HG03095 (cell line): ENCODE data around the gene WWOX.
"Not testable (repeated sequence)": the region's sequence is repeated elsewhere in the genome, so short reads cannot be mapped to it uniquely, and the experiment has no call there.

ENCODE experiments used
- ATAC-seq: cut with Tn5 transposase; IDR thresholded peaks from one replicate; pipeline ENCODE4 v1.9.1; 2021; ENCODE audit warnings: moderate library complexity; ENCODE audit not compliant: unreplicated experiment

Gene WWOX

GRCh38 chr16:78596348-78596995 lies 497.0 kb downstream of the WWOX start:
- no peak for ATAC-seq

GRCh38 chr16:78596996-78597422 lies 497.6 kb downstream of the WWOX start:
- ATAC-seq, result no peak

GRCh38 chr16:78597809-78598570 lies 498.5 kb downstream of the WWOX start:
- no peak for ATAC-seq

- ATAC-seq, result no peak
Observed at GRCh38 chr16:78599271-78599670, 499.8 kb downstream of the WWOX start.

- ATAC-seq, result not testable (repeated sequence)
Observed at GRCh38 chr16:78604423-78605062, 505.1 kb downstream of the WWOX start.

- ATAC-seq, result no peak
Observed at GRCh38 chr16:78605548-78606101, 506.2 kb downstream of the WWOX start.

GRCh38 chr16:78606545-78606944 lies 507.1 kb downstream of the WWOX start:
- ATAC-seq, result no peak

- no peak for ATAC-seq
Observed at GRCh38 chr16:78607022-78607421, 507.6 kb downstream of the WWOX start.

- ATAC-seq, result no peak
Observed at GRCh38 chr16:78607465-78607864, 508.0 kb downstream of the WWOX start.

- ATAC-seq, result no peak
Observed at GRCh38 chr16:78608305-78608776, 508.9 kb downstream of the WWOX start.

GRCh38 chr16:78609402-78610274 lies 510.2 kb downstream of the WWOX start:
- no peak for ATAC-seq

GRCh38 chr16:78611318-78611717 lies 511.9 kb downstream of the WWOX start:
- ATAC-seq, result no peak

GRCh38 chr16:78619811-78620210 lies 520.4 kb downstream of the WWOX start:
- ATAC-seq, result no peak

GRCh38 chr16:78620291-78620690 lies 520.8 kb downstream of the WWOX start:
- ATAC-seq, result no peak

GRCh38 chr16:78623796-78624195 lies 524.3 kb downstream of the WWOX start:
- no peak for ATAC-seq

GRCh38 chr16:78624366-78624765 lies 524.9 kb downstream of the WWOX start:
- ATAC-seq, result no peak

GRCh38 chr16:78628461-78629045 lies 529.1 kb downstream of the WWOX start:
- ATAC-seq, result no peak

- ATAC-seq, result no peak
Observed at GRCh38 chr16:78629173-78629572, 529.7 kb downstream of the WWOX start.

- ATAC-seq, result no peak
Observed at GRCh38 chr16:78630102-78630501, 530.6 kb downstream of the WWOX start.

- ATAC-seq, result no peak
Observed at GRCh38 chr16:78633551-78633950, 534.1 kb downstream of the WWOX start.
